Neutrophil (primary cell): ENCODE results near the gene CRISP1.
"Not testable (repeated sequence)": the region's sequence is repeated elsewhere in the genome, so short reads cannot be mapped to it uniquely, and the experiment has no call there.

Source experiments
- H3K27ac ChIP-seq: fragments of 200-600 bp; sonication (generic); 2 replicates; pipeline ENCODE4 v1.5.1; 2016; ENCODE audit warnings: mild to moderate bottlenecking, moderate library complexity
- H3K27me3 ChIP-seq: fragments of 200-600 bp; sonication (generic); 2 replicates; pipeline ENCODE4 v1.6.0; 2016; ENCODE audit warnings: mild to moderate bottlenecking
- H3K36me3 ChIP-seq: fragments of 200-600 bp; sonication (generic); 2 replicates; pipeline ENCODE4 v1.5.1; 2017
- H3K4me1 ChIP-seq, 2 experiments: fragments of 200-600 bp in 1 of 2; sonication (generic) in 1 of 2; 1 replicate in 1 of 2; 2 replicates in 1 of 2; pipeline versions ENCODE4 v1.5.1 to v1.6.1; 2013 to 2016; ENCODE audit warnings: low read depth in 1 of 2, low read length in 1 of 2, mild to moderate bottlenecking in 1 of 2, moderate library complexity in 1 of 2; ENCODE audit not compliant: control insufficient read depth in 1 of 2, insufficient read depth in 1 of 2
- H3K4me3 ChIP-seq, 2 experiments: fragments of 200-600 bp in 1 of 2; sonication (generic) in 1 of 2; 1 replicate in 1 of 2; 2 replicates in 1 of 2; pipeline ENCODE4 v1.5.1; 2013 to 2016; ENCODE audit warnings: low read depth in 1 of 2, low read length in 1 of 2, mild to moderate bottlenecking in 1 of 2, moderate library complexity in 1 of 2
- H3K9me3 ChIP-seq: fragments of 200-600 bp; sonication (generic); 2 replicates; pipeline ENCODE4 v1.5.1; 2016
- CTCF ChIP-seq: fragments of 200-600 bp; sonication (generic); IDR thresholded peaks from 2 replicates; pipeline ENCODE4 v1.5.1; 2016; ENCODE audit warnings: antibody characterized with exemption

The CRISP1 gene

DNA sequence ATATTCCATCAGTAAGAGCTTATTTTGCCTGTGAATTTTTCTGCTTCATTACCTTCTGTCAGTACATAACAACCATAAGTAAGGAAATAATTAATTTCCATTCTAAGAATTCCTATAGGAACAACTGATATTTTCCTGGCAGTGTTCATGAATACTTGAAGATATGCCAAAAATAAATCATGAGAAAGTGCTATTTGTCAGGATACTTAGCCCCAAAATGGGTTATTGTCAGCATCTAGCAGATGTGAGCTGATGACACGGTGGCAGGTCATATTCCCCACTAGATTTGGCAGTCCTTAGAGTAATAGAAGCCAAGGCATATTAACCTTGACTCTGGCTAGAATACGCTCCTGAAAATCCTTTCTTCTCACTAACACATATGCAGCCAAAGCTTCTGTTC, 43.2 kb upstream of the CRISP1 start:
- Histone ChIP-seq H3K9me3 (no peaks in the 10 kb centered on the region), H3K27ac (no peak overlapping the region)
- no peak for TF ChIP-seq CTCF

DNA sequence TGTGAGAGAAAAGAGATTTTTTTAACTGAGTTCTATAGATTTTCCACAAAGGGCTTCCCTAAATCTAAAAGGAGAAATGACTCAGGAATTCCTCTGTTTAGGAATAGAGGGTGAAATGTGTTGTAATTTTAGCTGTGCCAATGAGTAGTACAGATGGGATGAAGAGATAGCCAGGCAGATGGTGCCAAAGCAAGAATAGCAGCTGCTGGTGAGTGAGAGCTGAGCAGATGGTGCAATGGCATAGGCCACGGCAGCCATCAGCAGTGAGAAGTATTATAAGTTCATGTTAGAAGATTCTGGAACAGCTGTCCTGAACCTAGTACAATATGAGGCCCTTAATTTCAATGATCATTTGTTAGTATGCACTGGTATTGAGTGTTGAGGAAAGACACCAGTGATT, 40.2 kb upstream of the CRISP1 start:
- no peaks in the 10 kb centered on the region for H3K27me3 ChIP-seq
- no peaks in the 10 kb centered on the region for H3K36me3 ChIP-seq
- no peaks in the 10 kb centered on the region for H3K9me3 ChIP-seq
- H3K4me3 ChIP-seq: no peak overlapping the region
- no peak for TF ChIP-seq CTCF
- no peak overlapping the region for H3K27ac ChIP-seq
- H3K4me1 ChIP-seq: no peaks in the 10 kb centered on the region

More for the DNA sequence above, 43.2 kb upstream of the CRISP1 start:
- Histone ChIP-seq H3K4me3 (no peak overlapping the region), H3K36me3 (no peaks in the 10 kb centered on the region), H3K27me3 (no peaks in the 10 kb centered on the region), H3K4me1 (no peaks in the 10 kb centered on the region)

DNA sequence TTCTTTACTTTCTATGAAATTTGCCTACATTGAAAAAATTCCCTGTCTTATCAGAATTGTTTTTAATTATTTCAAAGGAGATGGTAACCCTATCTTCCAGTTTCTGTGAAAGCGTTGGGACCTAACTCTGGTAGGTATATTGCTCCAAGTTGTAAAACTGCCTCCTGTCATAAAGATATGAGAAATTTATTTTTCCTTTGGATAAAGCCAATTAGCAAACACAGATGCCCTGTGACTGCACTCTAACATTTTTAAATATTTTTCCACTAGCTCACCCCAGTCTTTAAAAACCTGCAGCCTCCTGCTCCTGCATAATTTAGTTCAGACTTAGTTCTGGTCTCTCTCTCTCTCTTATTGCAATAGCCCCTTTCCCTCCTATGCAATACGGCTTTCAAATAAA, 39.0 kb upstream of the CRISP1 start:
- Histone ChIP-seq H3K27ac (no peak overlapping the region), H3K27me3 (no peaks in the 10 kb centered on the region), H3K9me3 (no peaks in the 10 kb centered on the region), H3K4me1 (no peaks in the 10 kb centered on the region), H3K36me3 (no peaks in the 10 kb centered on the region), H3K4me3 (no peak overlapping the region)
- no peak for TF ChIP-seq CTCF

- no peaks in the 10 kb centered on the region for H3K4me1 ChIP-seq
- no peaks in the 10 kb centered on the region for H3K36me3 ChIP-seq
- no peak overlapping the region for H3K4me3 ChIP-seq
- no peaks in the 10 kb centered on the region for H3K9me3 ChIP-seq
- H3K27me3 ChIP-seq: no peaks in the 10 kb centered on the region
- no peak overlapping the region for H3K27ac ChIP-seq
- TF ChIP-seq CTCF: no peak
Observed at GRCh38 chr6:49902856-49903255, 36.5 kb upstream of the CRISP1 start.

- Histone ChIP-seq H3K4me1 (no peaks in the 10 kb centered on the region), H3K9me3 (no peaks in the 10 kb centered on the region), H3K4me3 (no peak overlapping the region), H3K36me3 (no peaks in the 10 kb centered on the region), H3K27ac (no peak overlapping the region), H3K27me3 (no peaks in the 10 kb centered on the region)
- no peak for TF ChIP-seq CTCF
Observed at GRCh38 chr6:49898904-49899566, 32.7 kb upstream of the CRISP1 start.

DNA sequence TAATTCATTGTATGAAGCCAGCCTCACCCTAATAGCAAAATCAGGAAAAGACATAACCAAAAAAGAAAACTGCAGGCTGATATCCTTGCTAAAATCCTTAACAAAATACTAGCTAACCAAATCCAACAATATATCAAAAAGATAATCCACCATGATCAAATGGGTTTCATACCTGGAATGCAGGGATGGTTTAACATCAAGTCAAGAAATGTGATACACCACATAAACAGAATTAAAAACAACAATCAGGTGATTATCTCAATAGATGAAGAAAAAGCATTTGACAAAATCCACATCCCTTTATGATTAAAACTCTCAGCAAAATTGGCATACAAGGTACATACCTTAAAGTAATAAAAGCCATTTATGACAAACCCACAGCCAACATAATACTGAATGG, 29.2 kb upstream of the CRISP1 start:
- not testable (repeated sequence) for H3K9me3 ChIP-seq, H3K27ac ChIP-seq, H3K36me3 ChIP-seq, H3K4me3 ChIP-seq, H3K27me3 ChIP-seq, H3K4me1 ChIP-seq
